ENCODE data around the gene EXOC4. TPM values are rescaled to one million over a fixed set of nuclear protein-coding genes. Genes with fewer than 3 reads are reported as not detected.

EXOC4 gene
- total RNA-seq, 1 donor from 2014 or later = 99.2 TPM

GRCh38 chr7:133827707-133828623 lies 575.1 kb downstream of the EXOC4 start:
- Histone ChIP-seq H3K9me3 (no peaks in the 10 kb centered on the region), H3K36me3 (peaks cover 0 to 6% of the 10 kb centered on the region in 2 donors), H3K27ac (no peak overlapping the region), H3K27me3 (no peaks in the 10 kb centered on the region), H3K4me3 (no peak overlapping the region), H3K4me1 (no peaks in the 10 kb centered on the region)
- no peak for TF ChIP-seq POLR2AphosphoS5 (IDR thresholded peaks at IDR 0.05; ENCODE audit: insufficient read depth in 1 of 2, low read depth in 1 of 2)
- no peak for TF ChIP-seq POLR2A (IDR thresholded peaks at IDR 0.05)
- TF ChIP-seq CTCF (IDR thresholded peaks at IDR 0.05) = no peak
- DNase-seq (ENCODE audit: extremely low spot score in 2 of 2) = no peak
- intact Hi-C loops (cut with DNase I) = no loop called here

GRCh38 chr7:133828906-133829305 lies 576.0 kb downstream of the EXOC4 start:
- intact Hi-C loops (cut with DNase I) = no loop called here
- H3K4me1 ChIP-seq = no peaks in the 10 kb centered on the region
- TF ChIP-seq POLR2AphosphoS5 (IDR thresholded peaks at IDR 0.05; ENCODE audit: insufficient read depth in 1 of 2, low read depth in 1 of 2) = no peak
- no peak overlapping the region for H3K4me3 ChIP-seq
- no peak for DNase-seq (ENCODE audit: extremely low spot score in 2 of 2)
- peaks cover 0 to 6% of the 10 kb centered on the region in 2 donors for H3K36me3 ChIP-seq
- H3K27ac ChIP-seq = no peak overlapping the region
- no peaks in the 10 kb centered on the region for H3K9me3 ChIP-seq
- no peaks in the 10 kb centered on the region for H3K27me3 ChIP-seq

GRCh38 chr7:133829336-133829897 lies 576.5 kb downstream of the EXOC4 start:
- Histone ChIP-seq H3K36me3 (peaks cover 0 to 6% of the 10 kb centered on the region in 2 donors), H3K4me1 (no peaks in the 10 kb centered on the region), H3K9me3 (no peaks in the 10 kb centered on the region), H3K27ac (no peak overlapping the region), H3K4me3 (no peak overlapping the region), H3K27me3 (no peaks in the 10 kb centered on the region)
- intact Hi-C loops (cut with DNase I) = no loop called here
- no peak for DNase-seq (ENCODE audit: extremely low spot score in 2 of 2)
- TF ChIP-seq POLR2AphosphoS5 (IDR thresholded peaks at IDR 0.05; ENCODE audit: insufficient read depth in 1 of 2, low read depth in 1 of 2) = no peak
- no peak for TF ChIP-seq POLR2A (IDR thresholded peaks at IDR 0.05)
- no peak for TF ChIP-seq CTCF (IDR thresholded peaks at IDR 0.05)

- intact Hi-C loops (cut with DNase I) = no loop called here
- Histone ChIP-seq H3K4me1 (no peaks in the 10 kb centered on the region), H3K27me3 (no peaks in the 10 kb centered on the region), H3K4me3 (no peak overlapping the region), H3K9me3 (no peaks in the 10 kb centered on the region), H3K27ac (no peak overlapping the region), H3K36me3 (peaks cover 0 to 6% of the 10 kb centered on the region in 2 donors)
- no peak for TF ChIP-seq POLR2AphosphoS5 (IDR thresholded peaks at IDR 0.05; ENCODE audit: insufficient read depth in 1 of 2, low read depth in 1 of 2)
- TF ChIP-seq CTCF (IDR thresholded peaks at IDR 0.05) = no peak
- no peak for TF ChIP-seq POLR2A (IDR thresholded peaks at IDR 0.05)
- DNase-seq (ENCODE audit: extremely low spot score in 2 of 2) = no peak
Observed at GRCh38 chr7:133830081-133830480, 577.2 kb downstream of the EXOC4 start.

- no peak overlapping the region for H3K4me3 ChIP-seq
- TF ChIP-seq CTCF (IDR thresholded peaks at IDR 0.05) (no peak), POLR2AphosphoS5 (IDR thresholded peaks at IDR 0.05; ENCODE audit: insufficient read depth in 1 of 2, low read depth in 1 of 2) (no peak), POLR2A (IDR thresholded peaks at IDR 0.05) (no peak)
Observed at GRCh38 chr7:133836666-133837065, 583.8 kb downstream of the EXOC4 start.

More at GRCh38 chr7:133836666-133837065, 583.8 kb downstream of the EXOC4 start:
- Histone ChIP-seq H3K9me3 (no peaks in the 10 kb centered on the region), H3K36me3 (peaks cover 0 to 6% of the 10 kb centered on the region in 2 donors), H3K27me3 (no peaks in the 10 kb centered on the region), H3K4me1 (no peaks in the 10 kb centered on the region), H3K27ac (no peak overlapping the region)
- no peak for DNase-seq (ENCODE audit: extremely low spot score in 2 of 2)
- intact Hi-C loops (cut with DNase I) = no loop called here

All from vagina (tissue), 2 donors.